Neural cell (in vitro differentiated cells): Measurements from ENCODE around the gene ACOT7. TPM values are rescaled to one million over a fixed set of nuclear protein-coding genes. Genes with fewer than 3 reads are reported as not detected.

ENCODE experiments used
- H2AFZ ChIP-seq: fragments of 200-600, 300-800 bp; sonication (generic), shearing (Covaris generic); 2 replicates; pipeline ENCODE4 v1.6.0; 2014; ENCODE audit warnings: low read depth, mild to moderate bottlenecking, antibody characterized with exemption, low read length, moderate library complexity
- H3F3A ChIP-seq: fragments of 200-600 bp; shearing (Covaris generic); 2 replicates; pipeline ENCODE4 v1.6.1; 2016; ENCODE audit warnings: mild to moderate bottlenecking, moderate library complexity, mixed read lengths, antibody characterized with exemption, low read length; ENCODE audit not compliant: insufficient read depth, poor library complexity, severe bottlenecking
- H3K27ac ChIP-seq: fragments of 200-600, 300-800 bp; sonication (generic), shearing (Covaris generic); 2 replicates; pipeline ENCODE4 v1.5.1; 2014; ENCODE audit warnings: mild to moderate bottlenecking, low read length, moderate library complexity
- H3K27me3 ChIP-seq: fragments of 300-800, 200-600 bp; sonication (generic), shearing (Covaris generic); 2 replicates; pipeline ENCODE4 v1.6.0; 2014; ENCODE audit warnings: mild to moderate bottlenecking, low read depth, low read length, moderate library complexity; ENCODE audit not compliant: insufficient read depth
- H3K36me3 ChIP-seq: fragments of 300-800, 200-600 bp; sonication (generic), shearing (Covaris generic); 2 replicates; pipeline ENCODE4 v1.5.1; 2014; ENCODE audit warnings: mild to moderate bottlenecking, antibody characterized with exemption, low read length, moderate library complexity; ENCODE audit not compliant: insufficient read depth
- H3K4me2 ChIP-seq: fragments of 300-800, 200-600 bp; sonication (generic), shearing (Covaris generic); 2 replicates; pipeline ENCODE4 v1.6.0; 2014; ENCODE audit warnings: mild to moderate bottlenecking, low read length
- H3K4me3 ChIP-seq: fragments of 300-800, 200-600 bp; sonication (generic), shearing (Covaris generic); 2 replicates; pipeline ENCODE4 v1.5.1; 2014; ENCODE audit warnings: mild to moderate bottlenecking, low read length, moderate library complexity
- H3K79me2 ChIP-seq: fragments of 200-600 bp; shearing (Covaris generic); replicated peaks from 2 replicates; pipeline ENCODE4 v1.6.0; 2014; ENCODE audit warnings: mild to moderate bottlenecking, low read length, moderate library complexity; ENCODE audit not compliant: insufficient read depth
- H3K9ac ChIP-seq: fragments of 300-800, 200-600 bp; sonication (generic), shearing (Covaris generic); 2 replicates; pipeline ENCODE4 v1.6.1; 2016; ENCODE audit warnings: mild to moderate bottlenecking, low read length, mixed read lengths
- H3K9me2 ChIP-seq: fragments of 200-600 bp; shearing (Covaris generic); 2 replicates; pipeline ENCODE4 v1.6.1; 2016; ENCODE audit warnings: mild to moderate bottlenecking, low read length, mixed read lengths; ENCODE audit not compliant: insufficient read depth
- H3K9me3 ChIP-seq: fragments of 200-600, 300-800 bp; sonication (generic), shearing (Covaris generic); 2 replicates; pipeline ENCODE4 v1.6.1; 2016; ENCODE audit warnings: mild to moderate bottlenecking, mixed run types, low read length, moderate library complexity, mixed read lengths
- H4K20me1 ChIP-seq: fragments of 200-600 bp; shearing (Covaris generic); 2 replicates; pipeline ENCODE4 v1.6.1; 2016; ENCODE audit warnings: mild to moderate bottlenecking, mixed run types; ENCODE audit not compliant: insufficient read depth
- CTCF ChIP-seq: fragments of 450-650 bp; IDR thresholded peaks from 2 replicates; pipeline ENCODE4 v1.5.1; 2014; ENCODE audit warnings: antibody characterized with exemption, mild to moderate bottlenecking, moderate library complexity; ENCODE audit not compliant: poor library complexity, severe bottlenecking
- EP300 ChIP-seq: fragments of 450-650 bp; conservative IDR thresholded peaks from 2 replicates; pipeline ENCODE4 v1.6.1; 2014; ENCODE audit warnings: antibody characterized with exemption, mild to moderate bottlenecking, moderate library complexity; ENCODE audit not compliant: poor library complexity, severe bottlenecking
- EZH2 ChIP-seq: fragments of 200-600, 300-800 bp; shearing (Covaris generic), sonication (generic); IDR thresholded peaks from 2 replicates; pipeline ENCODE4 v1.6.1; 2014; ENCODE audit warnings: antibody characterized with exemption, low read length, borderline replicate concordance, mild to moderate bottlenecking; ENCODE audit not compliant: insufficient read depth, poor library complexity, severe bottlenecking
- MXI1 ChIP-seq: fragments of 450-650 bp; conservative IDR thresholded peaks from 2 replicates; pipeline ENCODE4 v1.6.1; 2014; ENCODE audit warnings: antibody characterized with exemption, mild to moderate bottlenecking; ENCODE audit not compliant: poor library complexity, severe bottlenecking
- POLR2AphosphoS5 ChIP-seq: IDR thresholded peaks from 2 replicates; pipeline ENCODE4 v1.6.1; 2012
- RAD21 ChIP-seq: fragments of 450-650 bp; conservative IDR thresholded peaks from 2 replicates; pipeline ENCODE4 v1.6.1; 2014; ENCODE audit warnings: antibody characterized with exemption, mild to moderate bottlenecking, moderate library complexity
- REST ChIP-seq: IDR thresholded peaks from 2 replicates; pipeline ENCODE4 v1.6.1; 2012; ENCODE audit warnings: borderline replicate concordance
- SMC3 ChIP-seq: fragments of 450-650 bp; conservative IDR thresholded peaks from 2 replicates; pipeline ENCODE4 v1.6.1; 2014; ENCODE audit warnings: antibody characterized with exemption, mild to moderate bottlenecking, moderate library complexity; ENCODE audit not compliant: poor library complexity
- TAF1 ChIP-seq: IDR thresholded peaks from 2 replicates; pipeline ENCODE4 v1.6.1; 2012; ENCODE audit warnings: low read depth
- polyA plus RNA-seq: library from polyadenylated mRNA; depleted of rRNA; stranded (reverse); fragments of >200 nt; gene quantifications from 2 replicates; pipeline ENCODE4 v1.2.3, GENCODE V29; 2014

ACOT7 gene
- polyA plus RNA-seq, 1 donor from 2014 or later = 101 TPM

- Histone ChIP-seq H3K36me3 (no peaks in the 10 kb centered on the region), H3K79me2 (no peaks in the 10 kb centered on the region), H3K9me2 (no peaks in the 10 kb centered on the region), H2AFZ (no peak overlapping the region), H3K9ac (no peak overlapping the region), H3F3A (no peaks in the 10 kb centered on the region), H4K20me1 (no peaks in the 10 kb centered on the region), H3K27me3 (peaks cover 30% of the 10 kb centered on the region), H3K27ac (no peak overlapping the region), H3K4me2 (no peak overlapping the region), H3K9me3 (no peaks in the 10 kb centered on the region), H3K4me3 (no peak overlapping the region)
- no peak for TF ChIP-seq SMC3
- no peak for TF ChIP-seq MXI1
- no peak for TF ChIP-seq POLR2AphosphoS5
- no peak for TF ChIP-seq TAF1
- no peak for TF ChIP-seq RAD21
- no peak for TF ChIP-seq CTCF
- no peak for TF ChIP-seq EP300
- no peak for TF ChIP-seq REST
- TF ChIP-seq EZH2 = no peak
Observed at GRCh38 chr1:6412896-6413295, 19.3 kb upstream of the ACOT7 start.

GRCh38 chr1:6410248-6410893 is 16.8 kb upstream of the ACOT7 start:
- no peak overlapping the region for H3K4me2 ChIP-seq
- TF ChIP-seq RAD21 (no peak), POLR2AphosphoS5 (no peak), TAF1 (no peak), REST (no peak), EZH2 (no peak), MXI1 (no peak), SMC3 (no peak), CTCF (no peak), EP300 (no peak)
- no peak overlapping the region for H3K9ac ChIP-seq
- H3K79me2 ChIP-seq = no peaks in the 10 kb centered on the region
- H3K36me3 ChIP-seq = no peaks in the 10 kb centered on the region
- H3K27me3 ChIP-seq = peaks cover 11% of the 10 kb centered on the region
- H3K9me3 ChIP-seq = no peaks in the 10 kb centered on the region
- H3K9me2 ChIP-seq = no peaks in the 10 kb centered on the region
- H4K20me1 ChIP-seq = no peaks in the 10 kb centered on the region
- no peak overlapping the region for H2AFZ ChIP-seq
- H3K4me3 ChIP-seq = no peak overlapping the region
- H3F3A ChIP-seq = no peaks in the 10 kb centered on the region
- H3K27ac ChIP-seq = no peak overlapping the region
